AG04449 (cell line): ENCODE results near the gene CAPN13.

Experiments used
- CTCF ChIA-PET: fragments of 350-600 bp; formaldehyde crosslinking; extraction: SDS; loops from one replicate; lab custom pipeline; 2021; ENCODE audit warnings: antibody characterized with exemption; lab: Yijun Ruan, JAX
- POLR2A ChIA-PET: fragments of 400-600, 350-600 bp; formaldehyde crosslinking; extraction: SDS; loops from one replicate; lab custom pipeline; 2020; ENCODE audit warnings: antibody characterized with exemption, inconsistent platforms; lab: Yijun Ruan, JAX
- DNase-seq: peaks from one replicate; pipeline ENCODE4 v3.0.0-alpha.2; 2010; ENCODE audit warnings: low read depth, low spot score
- H3K4me3 ChIP-seq: 2 replicates; pipeline ENCODE4 v1.5.1; 2011; ENCODE audit warnings: low read depth, mild to moderate bottlenecking, control low read depth, low read length
- TF ChIP-seq, protein P1 (sequence below): IDR thresholded peaks from one replicate; pipeline ENCODE4 v1.5.1; 2011; ENCODE audit warnings: mild to moderate bottlenecking, moderate library complexity, low read length, control low read depth, inconsistent platforms; ENCODE audit not compliant: insufficient read depth; ENCODE audit errors: missing control alignments

CAPN13 gene

DNA sequence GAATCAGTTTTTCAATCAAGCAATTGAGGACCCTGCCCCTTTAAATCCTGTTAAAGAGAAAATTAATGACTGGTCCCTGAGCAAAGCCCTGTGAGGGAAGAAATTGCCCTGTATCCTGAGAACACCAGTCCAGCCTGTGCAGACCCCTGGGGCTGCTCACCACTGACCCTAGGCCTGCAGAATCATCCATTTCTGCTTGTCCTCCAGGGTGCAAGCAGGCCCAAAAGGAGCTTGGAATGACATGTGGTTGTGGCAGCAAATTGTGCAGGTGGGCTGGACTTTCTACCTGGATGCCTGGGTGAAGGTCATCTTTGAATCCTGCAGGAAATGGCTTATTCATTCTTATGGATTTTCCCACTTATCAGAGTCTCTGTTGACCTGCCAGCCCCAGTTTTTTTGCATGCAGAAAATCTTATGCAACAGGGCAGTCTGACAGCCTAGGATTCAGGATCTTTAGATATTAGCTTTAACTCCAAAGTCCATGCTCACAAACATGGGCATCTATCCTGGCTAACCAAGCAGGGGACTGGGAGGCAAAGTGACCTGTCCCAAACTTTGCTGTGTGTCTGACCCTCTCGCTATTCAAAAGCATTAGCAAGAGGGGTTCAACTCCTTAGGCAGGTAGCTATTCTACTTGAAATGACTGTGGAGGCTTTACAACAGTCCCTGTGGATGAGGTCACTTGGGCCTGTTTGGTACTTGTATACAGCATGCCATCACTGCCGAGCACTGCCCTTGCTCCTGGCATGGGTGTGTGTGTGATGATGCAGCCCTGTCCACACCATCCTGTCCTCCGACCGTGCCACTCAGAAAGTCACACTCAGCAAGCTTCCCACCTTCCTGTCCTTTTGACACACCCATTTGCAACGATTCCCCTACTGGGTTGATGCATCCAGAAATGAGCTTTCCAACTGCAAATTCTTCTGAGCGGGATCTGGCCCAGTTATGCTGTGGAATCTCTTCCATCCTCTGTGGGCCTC, 85.3 kb downstream of the CAPN13 start:
- no peak overlapping the region for H3K4me3 ChIP-seq
- TF ChIP-seq, protein P1, sequence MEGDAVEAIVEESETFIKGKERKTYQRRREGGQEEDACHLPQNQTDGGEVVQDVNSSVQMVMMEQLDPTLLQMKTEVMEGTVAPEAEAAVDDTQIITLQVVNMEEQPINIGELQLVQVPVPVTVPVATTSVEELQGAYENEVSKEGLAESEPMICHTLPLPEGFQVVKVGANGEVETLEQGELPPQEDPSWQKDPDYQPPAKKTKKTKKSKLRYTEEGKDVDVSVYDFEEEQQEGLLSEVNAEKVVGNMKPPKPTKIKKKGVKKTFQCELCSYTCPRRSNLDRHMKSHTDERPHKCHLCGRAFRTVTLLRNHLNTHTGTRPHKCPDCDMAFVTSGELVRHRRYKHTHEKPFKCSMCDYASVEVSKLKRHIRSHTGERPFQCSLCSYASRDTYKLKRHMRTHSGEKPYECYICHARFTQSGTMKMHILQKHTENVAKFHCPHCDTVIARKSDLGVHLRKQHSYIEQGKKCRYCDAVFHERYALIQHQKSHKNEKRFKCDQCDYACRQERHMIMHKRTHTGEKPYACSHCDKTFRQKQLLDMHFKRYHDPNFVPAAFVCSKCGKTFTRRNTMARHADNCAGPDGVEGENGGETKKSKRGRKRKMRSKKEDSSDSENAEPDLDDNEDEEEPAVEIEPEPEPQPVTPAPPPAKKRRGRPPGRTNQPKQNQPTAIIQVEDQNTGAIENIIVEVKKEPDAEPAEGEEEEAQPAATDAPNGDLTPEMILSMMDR, result no peak
- DNase-seq, result no peak
- CTCF ChIA-PET, result interaction anchor here (0.9 to 6.2 kb wide), 6 partner anchors 9 to 449 kb away, joined by 3 to 59 read pairs (median 3); no protein-coding TSS in a partner anchor
- POLR2A ChIA-PET, result no interaction called here

DNA sequence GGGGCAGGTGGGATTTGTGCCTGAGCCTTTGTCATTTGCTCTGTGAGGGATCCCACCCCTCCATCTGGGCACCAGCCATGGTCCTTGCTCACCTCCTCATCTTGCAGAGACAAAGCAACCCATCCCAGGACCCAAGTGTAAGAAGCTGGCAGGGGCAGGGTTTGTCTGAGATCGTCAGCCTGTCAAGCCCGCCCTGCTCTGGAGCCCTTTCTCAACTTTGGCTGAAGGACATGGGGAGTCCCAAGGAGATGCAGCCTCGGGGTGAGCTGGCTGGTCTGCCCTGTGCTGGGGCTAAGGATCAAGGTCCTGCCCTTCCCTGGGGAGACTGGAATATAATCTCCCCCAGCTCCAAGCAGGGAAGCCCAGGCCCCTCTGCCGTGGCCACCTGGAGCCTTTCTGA, 86.0 kb downstream of the CAPN13 start:
- ChIA-PET POLR2A (no interaction called here), CTCF (interaction anchor here (1.0 to 1.4 kb wide), 2 partner anchors 10 to 450 kb away, joined by 3 read pairs; no protein-coding TSS in a partner anchor)

DNA sequence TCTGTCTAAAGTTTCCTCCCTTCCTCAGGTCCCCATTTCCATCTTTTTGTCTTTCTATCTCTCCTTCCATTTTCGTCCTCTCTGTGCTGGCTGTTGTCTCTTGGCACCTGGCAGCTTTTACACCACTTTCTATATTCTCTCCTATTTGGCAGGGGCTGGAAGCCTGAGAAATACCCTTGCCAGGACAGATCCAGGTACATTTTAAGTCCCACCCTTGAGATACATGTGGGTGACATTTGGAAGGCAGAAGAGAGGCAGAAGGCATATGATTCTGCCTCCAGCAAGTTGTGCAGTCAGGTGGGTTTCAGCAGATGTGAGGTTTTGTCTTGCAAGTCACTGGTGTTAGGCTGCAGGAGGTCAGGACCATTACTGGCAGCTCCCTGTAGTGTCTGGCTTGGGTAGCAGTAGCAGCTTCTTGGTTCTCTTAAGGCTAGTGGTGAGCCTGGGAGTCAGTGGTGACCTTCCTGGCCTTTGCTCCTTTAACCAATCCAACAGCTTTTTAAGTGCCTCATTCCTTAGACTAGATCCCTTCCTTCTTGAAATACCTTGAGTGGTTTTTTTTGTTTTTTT, 90.1 kb downstream of the CAPN13 start:
- ChIA-PET POLR2A (interaction anchor here (0.7 kb wide), 1 partner anchor 364 kb away, joined by 4 read pairs; no protein-coding TSS in a partner anchor), CTCF (interaction anchor here (0.6 to 16.7 kb wide), 5 partner anchors 10 to 545 kb away, joined by 3 to 799 read pairs (median 3); no protein-coding TSS in a partner anchor)
- no peak for DNase-seq
- no peak overlapping the region for H3K4me3 ChIP-seq
- TF ChIP-seq, protein P1, result no peak

More for the DNA sequence above, 86.0 kb downstream of the CAPN13 start:
- TF ChIP-seq, protein P1, result no peak
- H3K4me3 ChIP-seq, result no peak overlapping the region
- DNase-seq, result no peak

DNA sequence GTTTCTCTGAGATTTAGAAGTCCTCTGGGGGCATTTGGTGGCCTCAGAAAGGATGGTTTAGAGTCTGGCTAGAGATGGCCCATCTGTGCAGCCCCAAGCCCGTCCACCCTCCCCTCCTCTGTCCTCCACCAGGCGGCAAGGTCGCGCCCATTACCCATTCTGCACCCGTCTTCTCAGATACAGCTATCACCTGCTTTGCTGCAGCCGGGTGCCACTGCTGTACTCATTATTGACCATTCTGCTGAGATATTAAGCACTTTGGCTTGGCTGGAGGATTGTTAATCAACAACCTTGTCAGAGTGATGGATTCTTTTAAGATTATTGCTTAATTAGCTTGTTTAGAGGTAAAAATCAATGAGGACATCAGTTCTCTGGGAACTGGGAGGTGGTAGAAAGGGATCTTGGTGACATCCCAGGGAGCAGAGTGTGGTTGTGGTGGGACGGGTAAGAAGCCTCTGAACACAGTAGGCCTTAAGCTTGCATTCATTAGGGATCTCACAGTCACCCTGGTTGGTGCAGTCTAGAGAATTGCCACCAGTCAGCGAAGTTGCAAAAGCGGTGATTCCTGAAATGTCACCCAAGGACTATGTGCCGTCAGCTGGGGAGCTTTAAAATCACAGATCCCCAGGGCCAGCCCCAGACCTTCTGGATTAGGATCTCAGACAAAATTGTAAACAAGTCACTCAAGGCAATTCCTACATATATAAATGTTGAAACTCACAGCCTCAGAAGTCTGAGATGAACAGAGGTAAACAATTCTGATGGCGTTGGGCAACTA, 90.9 kb downstream of the CAPN13 start:
- TF ChIP-seq, protein P1, result no peak
- DNase-seq, result no peak
- ChIA-PET CTCF (interaction anchor here (0.8 to 16.7 kb wide), 9 partner anchors 9 to 1013 kb away, joined by 3 to 799 read pairs (median 46); no protein-coding TSS in a partner anchor), POLR2A (no interaction called here)
- no peak overlapping the region for H3K4me3 ChIP-seq

DNA sequence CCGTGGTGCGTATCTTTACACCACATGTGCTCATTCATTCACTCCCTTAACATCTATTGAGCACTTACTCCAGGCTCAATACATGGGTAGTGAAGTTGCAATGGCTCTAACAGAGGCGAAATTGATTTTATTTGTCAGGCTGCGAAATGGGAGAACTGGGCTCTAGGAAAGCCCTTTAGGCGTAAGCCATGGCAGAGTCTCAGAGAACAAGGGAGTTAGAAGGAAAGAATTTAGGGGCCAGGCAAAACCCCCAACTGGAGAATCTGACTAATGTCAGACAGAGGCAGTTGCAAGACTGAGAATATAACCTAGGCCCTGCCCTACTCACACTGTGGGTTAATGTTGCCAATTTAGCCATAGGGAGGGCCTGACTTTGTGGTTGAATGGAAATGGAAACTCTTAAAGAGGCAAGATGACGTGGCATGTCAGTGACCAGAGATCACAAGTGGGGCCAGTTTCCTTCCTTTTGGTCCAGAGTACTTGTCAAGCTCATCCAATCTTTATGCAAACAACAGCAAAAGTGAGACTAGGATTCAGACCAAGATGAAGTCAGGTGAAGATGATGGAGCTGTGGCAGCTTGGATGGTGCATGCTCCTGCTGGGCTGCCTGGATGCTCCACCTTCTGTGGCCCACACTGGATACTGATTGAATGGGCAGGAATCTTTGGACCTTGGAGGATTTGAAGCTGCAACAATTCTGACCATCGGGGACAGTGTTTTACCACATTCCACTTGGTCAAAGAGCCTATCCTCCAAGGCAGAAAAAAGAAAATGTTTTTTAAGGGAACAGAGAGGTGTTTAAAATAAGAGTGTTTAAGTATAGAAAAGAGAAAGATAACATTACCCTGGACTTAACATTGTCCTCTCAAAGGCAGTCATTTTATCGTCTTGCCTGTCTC, 92.2 kb downstream of the CAPN13 start:
- H3K4me3 ChIP-seq, result no peak overlapping the region
- ChIA-PET CTCF (interaction anchor here (0.8 to 16.7 kb wide), 17 partner anchors 10 to 1015 kb away, joined by 3 to 799 read pairs (median 6); no protein-coding TSS in a partner anchor), POLR2A (no interaction called here)
- DNase-seq, result no peak
- TF ChIP-seq, protein P1, result no peak
